Erythroblast (primary cell): Measurements from ENCODE around the gene CYP27C1.

Source experiments
- GATA1 ChIP-seq: IDR thresholded peaks from 2 replicates; pipeline ENCODE4 v1.6.1; 2011; ENCODE audit warnings: low read depth, mild to moderate bottlenecking, control low read depth, low read length, moderate library complexity
- POLR2A ChIP-seq: IDR thresholded peaks from 2 replicates; pipeline ENCODE4 v1.6.1; 2011; ENCODE audit warnings: mild to moderate bottlenecking, low read length

- TF ChIP-seq POLR2A (no peak), GATA1 (no peak)
Measured at GRCh38 chr2:127183771-127184170, 36.3 kb downstream of the CYP27C1 start.
